ENCODE data around the gene MAGI2.

DNA sequence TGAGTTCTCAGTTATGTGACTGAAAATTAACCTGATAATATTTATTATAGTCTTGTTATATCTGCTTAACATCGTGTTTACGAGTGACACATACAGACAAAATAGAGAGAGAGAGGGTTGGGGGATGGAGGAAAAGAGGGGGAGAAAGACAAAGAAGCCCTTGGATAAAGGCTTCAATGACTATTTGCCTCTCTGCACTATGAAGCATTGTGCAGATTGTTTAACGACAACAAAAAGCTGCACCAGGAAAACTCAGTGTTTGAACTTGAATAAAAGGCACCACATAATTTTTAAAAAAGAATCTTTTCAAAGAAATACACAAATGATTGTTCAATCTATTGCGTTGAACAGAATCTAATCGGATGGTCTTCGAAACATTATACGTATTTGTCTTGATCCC is 27.8 kb downstream of the MAGI2 start:
- TF ChIP-seq GABPA (IDR thresholded peaks at IDR 0.05 in 1 of 2, conservative IDR thresholded peaks at IDR 0.05 in 1 of 2) (no peak), TAF1 (conservative IDR thresholded peaks at IDR 0.05) (no peak), YY1 (IDR thresholded peaks at IDR 0.05) (no peak), REST (IDR thresholded peaks at IDR 0.05) (no peak), ATF3 (IDR thresholded peaks at IDR 0.05) (no peak), RXRA (IDR thresholded peaks at IDR 0.05) (no peak), ZBTB33 (IDR thresholded peaks at IDR 0.05) (no peak), JUND (IDR thresholded peaks at IDR 0.05) (no peak), EGR1 (IDR thresholded peaks at IDR 0.05; ENCODE audit: low read depth in 2 of 2) (no peak), RAD21 (IDR thresholded peaks at IDR 0.05) (no peak)
- TF ChIP-seq, protein P1, sequence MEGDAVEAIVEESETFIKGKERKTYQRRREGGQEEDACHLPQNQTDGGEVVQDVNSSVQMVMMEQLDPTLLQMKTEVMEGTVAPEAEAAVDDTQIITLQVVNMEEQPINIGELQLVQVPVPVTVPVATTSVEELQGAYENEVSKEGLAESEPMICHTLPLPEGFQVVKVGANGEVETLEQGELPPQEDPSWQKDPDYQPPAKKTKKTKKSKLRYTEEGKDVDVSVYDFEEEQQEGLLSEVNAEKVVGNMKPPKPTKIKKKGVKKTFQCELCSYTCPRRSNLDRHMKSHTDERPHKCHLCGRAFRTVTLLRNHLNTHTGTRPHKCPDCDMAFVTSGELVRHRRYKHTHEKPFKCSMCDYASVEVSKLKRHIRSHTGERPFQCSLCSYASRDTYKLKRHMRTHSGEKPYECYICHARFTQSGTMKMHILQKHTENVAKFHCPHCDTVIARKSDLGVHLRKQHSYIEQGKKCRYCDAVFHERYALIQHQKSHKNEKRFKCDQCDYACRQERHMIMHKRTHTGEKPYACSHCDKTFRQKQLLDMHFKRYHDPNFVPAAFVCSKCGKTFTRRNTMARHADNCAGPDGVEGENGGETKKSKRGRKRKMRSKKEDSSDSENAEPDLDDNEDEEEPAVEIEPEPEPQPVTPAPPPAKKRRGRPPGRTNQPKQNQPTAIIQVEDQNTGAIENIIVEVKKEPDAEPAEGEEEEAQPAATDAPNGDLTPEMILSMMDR (IDR thresholded peaks at IDR 0.05; ENCODE audit: low read depth, low read length, missing input control): no peak

Data from liver (tissue), 3 donors.